HG03039 (cell line): Measurements from ENCODE around the gene ITPK1.

ENCODE experiments used
- ATAC-seq: cut with Tn5 transposase; IDR thresholded peaks from one replicate; pipeline ENCODE4 v1.9.1; 2021; ENCODE audit warnings: mild to moderate bottlenecking, moderate library complexity; ENCODE audit not compliant: unreplicated experiment

Gene ITPK1

DNA sequence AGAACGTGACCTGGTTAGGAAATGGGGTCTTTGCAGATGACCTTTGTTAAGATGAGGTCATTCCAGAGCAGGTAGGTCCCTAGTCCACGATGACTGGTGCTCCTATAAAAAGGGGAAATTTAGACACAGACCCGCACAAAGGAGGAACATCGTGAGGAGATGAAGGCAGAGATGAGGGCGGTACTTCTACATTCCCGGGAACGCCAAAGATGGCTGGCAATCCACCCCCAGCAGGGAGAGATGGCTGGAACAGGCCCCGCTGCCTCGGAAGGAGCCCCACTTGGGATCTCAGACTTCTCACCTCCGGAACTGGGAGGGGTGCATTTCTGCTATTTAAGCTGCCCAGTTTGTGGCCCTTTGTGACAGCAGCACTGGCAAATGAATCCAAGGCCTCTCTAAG, 85.0 kb downstream of the ITPK1 start:
- no peak for ATAC-seq

DNA sequence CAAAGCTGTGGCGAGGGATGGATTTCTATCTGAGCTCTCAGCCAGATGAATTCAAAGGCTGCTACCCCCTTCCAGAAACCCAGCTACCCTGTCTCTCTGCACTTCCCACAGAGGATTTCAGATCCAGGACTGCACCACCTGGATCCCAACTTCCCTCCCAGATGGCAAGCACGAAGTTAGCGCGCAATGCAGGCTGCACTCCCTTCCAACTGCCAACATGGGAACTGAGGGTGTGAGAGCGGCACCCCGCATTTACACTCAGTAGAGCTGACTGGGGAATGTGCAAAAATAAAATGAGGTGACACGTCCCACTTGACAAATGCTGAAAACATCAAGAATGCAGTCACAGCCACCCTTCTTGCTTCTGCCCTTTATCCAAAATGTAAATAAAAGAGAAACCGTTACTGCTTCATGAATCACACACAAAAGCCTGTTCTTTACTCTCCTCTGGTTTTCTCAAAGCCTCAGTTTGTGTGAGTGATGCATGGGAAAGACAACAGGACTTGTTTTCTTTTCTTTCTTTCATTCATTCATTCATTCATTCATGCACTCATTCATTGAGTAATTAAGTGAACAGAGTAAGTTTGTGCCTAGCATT, 85.7 kb downstream of the ITPK1 start:
- ATAC-seq, result no peak

DNA sequence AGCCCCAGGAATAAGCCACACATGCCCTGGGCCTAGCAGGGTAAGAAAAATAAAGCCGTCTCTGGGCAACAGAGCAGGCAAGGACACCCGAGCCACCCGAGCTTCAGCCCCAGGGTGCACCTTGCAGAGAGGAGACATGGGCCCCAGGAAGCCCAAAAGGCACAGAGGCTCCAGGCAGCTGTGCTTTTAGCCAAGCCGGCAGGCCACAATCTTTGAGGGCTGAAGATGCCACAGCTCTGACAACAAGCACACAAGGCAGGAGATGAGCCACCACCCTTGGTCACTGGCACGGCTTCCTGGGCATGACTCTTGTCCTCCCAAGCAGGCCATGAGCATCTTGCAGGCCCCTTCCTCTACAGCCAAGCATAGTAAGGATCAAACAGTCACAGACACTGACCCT, 86.3 kb downstream of the ITPK1 start:
- no peak for ATAC-seq

DNA sequence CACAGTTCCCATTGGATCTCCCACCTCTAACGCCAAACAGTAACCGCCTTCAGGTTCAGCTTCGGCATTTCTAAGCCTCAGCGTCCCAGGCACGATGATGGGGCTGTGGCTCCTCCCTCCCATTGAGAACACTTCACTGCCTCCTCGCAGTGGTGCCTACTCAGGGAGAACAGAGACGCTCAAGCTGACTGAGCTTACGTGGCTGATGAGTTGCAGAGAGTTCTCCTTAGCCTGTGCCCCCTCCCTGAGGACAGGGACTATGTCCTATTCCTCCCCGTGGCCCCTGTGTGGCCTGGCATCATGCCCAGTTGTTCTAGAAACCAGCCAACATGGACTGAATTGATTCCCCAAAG, 87.0 kb downstream of the ITPK1 start:
- ATAC-seq, result no peak

DNA sequence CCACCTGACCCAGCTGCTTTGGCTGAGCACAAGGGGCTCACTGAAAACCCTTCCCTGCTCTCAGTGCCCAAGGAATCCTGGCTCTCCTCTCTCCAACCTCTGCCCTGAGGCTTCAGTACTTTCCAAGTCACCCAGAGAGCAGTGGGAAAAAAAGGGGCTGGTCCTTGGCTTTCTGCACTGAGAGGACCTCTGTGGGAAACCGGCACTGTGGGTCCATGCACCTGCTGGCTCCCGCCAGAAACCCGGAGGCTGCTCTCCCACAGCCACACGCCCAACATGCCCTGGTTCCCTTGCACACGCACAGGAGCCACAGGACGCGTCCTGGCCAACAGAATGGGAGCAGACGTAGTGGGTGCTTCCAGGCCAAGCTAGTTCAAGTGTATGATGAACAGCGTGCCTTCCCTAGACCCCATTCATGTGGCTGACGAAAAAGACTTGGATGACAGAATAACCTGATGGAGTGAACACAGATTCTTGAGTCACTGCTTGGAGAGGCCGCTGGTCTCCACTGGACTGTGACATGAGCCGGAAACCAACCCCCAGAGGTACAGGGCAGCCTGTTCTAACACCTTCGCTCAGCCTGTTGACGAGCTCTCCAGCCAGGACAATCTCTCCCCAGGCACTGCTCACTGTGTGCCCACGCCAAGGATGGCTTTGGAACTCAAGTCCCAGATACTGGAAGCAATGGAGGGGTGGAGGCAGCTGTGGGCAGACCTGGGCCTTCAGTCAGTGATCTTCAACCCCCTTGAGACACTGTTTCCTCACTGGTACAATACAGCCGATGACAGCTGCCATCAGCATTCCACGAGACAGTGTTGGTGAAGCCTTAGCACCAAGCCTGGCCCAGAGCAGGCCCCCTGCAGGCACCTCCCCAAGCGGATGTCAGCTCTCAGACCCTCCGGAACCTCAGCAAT, 87.7 kb downstream of the ITPK1 start:
- no peak for ATAC-seq

DNA sequence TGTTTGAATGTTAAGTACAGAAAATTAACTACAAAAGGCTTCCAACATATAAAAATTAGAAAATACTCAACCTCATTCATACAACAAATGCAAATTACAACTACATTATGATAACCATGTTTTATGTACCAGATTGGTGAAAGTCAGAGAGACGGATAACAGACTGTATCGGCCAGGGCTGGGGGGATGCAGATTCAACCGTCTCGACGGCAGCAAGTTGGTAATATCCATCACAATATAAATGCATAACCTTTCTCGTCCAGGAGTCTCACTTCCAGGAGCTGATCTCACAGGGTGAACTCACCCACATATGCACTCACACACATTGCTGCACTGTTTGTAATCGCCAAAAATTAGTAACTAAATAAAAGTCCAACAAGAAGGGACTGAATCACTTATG, 89.4 kb downstream of the ITPK1 start:
- no peak for ATAC-seq

DNA sequence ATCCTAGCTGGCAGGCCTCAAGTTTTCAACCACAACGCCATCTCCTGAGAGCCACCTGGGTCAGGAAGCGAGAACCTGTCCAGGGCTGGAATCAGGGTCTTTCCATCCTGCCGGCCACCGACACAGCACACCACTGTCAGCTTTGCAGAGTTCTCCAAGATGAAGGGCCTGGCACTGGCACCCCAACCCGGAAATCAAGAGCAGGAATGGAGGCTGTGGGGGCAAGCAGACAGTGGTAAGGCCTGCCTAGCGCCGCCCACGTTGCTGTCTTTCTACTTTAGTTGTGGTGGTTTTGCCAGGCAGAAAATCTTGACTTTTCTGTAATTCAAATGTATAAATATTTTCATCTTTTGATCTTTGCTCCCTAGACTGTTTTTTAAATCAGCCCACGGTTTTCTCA, 90.7 kb downstream of the ITPK1 start:
- ATAC-seq, result no peak

DNA sequence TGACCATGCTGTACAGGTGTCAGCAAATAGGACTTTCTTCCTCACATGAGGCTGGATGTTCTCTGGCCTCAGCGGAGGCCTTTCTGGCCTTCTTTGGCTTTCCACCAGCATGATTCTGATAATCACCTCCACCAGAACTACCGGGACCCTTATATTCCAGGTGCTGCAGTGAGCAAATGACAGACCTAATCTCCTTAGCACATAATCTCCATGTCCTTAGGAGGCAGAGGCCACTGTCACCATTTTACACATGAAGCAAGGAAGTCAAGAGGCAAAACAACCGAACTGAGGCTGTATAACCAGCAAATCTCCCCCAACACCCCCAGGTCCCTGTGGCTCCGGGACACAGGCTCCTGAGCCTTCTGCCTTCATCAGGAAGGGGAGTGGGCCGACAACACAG, 91.2 kb downstream of the ITPK1 start:
- no peak for ATAC-seq

DNA sequence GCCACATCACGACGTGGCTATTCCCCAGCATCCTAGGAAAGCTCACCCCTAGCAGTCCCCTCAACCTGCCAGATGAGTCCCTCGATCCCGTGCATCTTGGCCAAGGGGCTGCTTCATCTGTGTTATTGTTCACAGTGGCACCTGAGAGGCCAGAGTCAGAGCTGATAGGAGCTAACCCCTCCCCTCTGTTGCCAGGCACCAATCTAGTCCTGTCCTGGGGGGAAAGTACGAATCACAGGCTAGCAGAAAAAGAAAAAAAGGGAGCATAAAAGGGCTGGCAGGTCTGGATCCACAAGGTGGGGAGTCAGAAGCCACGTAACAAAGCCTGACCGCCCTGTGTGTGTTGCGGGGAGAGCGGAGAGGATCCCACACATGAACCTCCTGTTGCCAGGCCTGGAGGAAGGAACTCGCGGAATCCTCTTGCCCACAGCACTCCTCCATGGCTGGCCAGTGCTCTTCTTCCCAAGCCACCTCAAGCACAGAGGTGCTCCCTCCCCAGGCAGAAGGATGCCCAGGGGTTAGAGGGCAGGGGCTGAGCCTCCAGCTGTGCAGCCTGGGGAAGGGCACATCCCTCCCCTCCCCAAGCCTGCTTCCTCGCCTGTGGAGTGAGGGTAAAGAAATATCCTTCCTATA, 91.8 kb downstream of the ITPK1 start:
- no peak for ATAC-seq

DNA sequence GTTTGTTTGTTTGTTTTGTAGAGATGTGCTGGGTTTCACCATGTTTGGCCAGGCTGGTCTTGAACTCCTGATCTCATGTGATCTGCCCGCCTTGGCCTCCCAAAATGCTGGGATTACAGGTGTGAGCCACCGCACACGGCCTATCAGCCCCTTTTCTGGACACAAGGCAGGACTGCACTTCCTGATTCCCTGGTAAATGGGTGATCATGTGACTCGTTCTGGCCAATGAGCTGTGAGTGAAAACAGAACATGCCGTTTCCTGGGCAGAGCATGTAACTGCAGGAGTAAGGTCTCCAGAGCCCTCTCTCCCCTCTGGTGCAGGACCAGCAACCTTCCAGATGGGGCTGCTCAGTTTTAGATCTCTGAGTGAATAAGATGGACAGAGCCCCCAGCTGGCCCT, 92.7 kb downstream of the ITPK1 start:
- no peak for ATAC-seq

DNA sequence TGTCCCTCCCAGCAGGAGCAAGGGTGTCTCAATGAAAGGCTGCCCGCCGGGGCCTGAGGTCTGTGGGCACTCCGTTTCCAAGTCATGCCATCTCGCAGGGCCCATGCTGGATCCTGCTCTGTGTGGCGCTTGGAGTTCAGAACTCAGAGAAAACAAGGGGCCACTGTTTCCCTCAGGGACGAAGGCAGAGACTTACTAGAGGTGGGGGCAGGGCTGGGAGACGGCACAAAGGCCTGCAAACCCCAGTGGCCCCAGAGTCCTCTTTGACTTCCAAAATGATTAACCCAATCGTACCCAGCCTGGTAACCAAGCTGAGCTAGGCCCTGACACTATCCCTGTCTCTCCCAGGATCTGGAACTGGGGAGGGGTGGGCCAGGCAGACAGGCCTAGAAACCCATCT, 95.8 kb downstream of the ITPK1 start:
- no peak for ATAC-seq

DNA sequence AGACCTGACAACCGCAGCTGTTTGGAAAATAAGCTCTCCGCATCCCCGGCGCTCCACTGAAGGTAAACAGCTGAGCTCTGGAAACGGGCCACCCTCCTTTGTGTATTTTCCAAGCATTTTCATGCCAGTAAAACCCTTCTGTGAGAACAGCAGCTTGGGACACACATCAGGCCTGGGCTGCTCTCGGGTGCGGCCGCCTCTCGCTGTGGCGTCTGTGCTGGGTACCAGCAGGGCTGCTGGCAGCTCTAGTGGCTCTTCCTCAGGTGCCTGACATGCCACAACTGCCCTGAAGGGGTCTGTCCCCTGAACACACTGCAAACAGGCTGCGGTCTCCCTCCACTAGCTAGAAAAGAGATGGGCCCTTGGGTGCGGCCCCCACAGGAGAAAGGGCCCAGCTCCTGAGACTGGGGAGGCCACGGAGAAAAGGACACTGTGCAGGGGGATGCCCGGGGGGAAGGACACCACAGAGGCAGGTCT, 96.3 kb downstream of the ITPK1 start:
- ATAC-seq, result no peak

DNA sequence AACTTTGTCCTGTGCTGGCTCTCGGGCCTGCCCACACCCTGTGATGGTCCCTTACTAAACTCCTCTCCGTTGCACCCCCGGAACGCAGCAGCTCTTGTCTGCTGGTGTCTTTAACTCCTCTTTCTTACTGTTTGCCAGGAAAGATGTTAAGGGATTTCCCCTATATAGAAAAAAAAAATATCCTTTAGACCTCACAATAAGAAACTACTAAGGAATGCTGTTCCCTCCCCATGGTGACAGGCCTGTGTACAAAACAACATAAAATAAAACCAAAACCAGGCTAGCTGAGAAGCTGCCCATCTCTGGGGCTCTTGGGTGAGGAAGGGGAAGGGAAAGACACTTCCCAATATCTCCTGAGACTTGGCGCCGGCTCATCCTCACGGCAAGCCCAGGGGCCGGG, 97.4 kb downstream of the ITPK1 start:
- ATAC-seq, result no peak

DNA sequence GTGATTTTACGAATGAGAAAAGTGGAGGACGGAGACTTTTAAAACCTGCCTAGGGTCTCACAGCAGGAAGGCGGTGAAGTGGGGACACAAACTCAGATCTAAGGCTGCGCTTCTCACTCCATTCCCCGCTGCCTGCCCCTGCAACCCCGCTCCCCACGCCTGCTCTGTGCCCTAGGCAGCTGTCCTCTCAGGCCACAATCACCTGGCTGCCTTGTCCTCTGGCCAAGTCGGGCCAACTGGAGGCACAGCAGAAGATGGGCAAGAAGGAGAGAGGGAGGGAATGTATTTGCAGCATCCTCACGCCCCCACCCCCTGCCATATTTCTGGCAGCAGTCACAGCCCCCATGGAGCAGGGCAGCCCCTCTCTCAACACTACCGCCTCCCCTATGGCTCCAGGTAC, 97.8 kb downstream of the ITPK1 start:
- no peak for ATAC-seq

DNA sequence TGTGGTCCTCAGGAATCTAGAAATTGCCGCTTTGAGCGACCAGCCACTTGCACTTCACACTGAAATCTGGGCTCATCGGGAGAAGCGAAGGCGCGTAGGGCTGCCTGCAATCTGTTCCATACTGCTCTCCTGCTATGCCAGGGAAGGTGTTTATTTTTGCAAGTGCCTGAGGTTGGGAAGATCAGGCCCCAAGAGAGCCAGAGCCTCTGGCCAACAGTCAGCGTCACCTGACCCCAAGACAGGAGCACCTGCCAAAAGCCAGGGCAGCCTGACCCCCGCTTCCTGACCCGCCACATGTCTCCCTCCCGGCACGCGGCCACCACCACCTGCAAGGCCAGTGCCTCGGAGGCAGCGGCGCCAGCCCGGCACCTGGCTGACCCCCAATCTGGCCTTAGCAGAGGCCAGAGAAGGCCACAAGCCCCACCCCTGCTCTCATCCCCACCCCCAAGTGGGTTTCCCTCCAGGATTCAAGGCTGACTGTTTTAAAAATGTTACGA, 98.4 kb downstream of the ITPK1 start:
- no peak for ATAC-seq

DNA sequence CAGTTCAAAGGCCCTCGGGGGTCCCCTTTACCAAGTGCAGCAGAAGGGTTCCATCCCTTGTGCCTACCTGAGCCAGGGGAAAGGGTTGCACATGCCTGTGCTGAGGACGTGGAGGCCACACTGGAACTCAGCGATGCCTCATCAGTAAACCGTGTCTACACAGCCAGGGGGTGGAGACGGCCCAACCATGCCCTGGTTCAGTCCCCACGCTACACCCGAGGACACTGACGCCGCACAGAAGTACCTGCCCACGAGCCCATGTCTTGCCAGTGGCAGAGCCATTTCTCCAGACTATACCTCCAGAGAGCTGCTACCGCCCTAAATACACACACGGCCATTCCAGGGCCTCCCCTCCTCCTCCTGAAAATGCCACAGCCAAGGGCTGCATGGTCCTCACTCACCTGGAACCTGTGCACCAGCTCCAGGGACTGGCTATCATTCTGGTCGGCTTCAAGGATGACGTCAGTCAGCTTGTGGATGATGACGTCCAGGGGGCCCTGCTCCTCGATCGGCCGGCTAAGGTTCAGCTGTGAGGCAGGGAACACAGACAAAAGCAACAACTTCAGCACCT, 99.4 kb downstream of the ITPK1 start:
- no peak for ATAC-seq

DNA sequence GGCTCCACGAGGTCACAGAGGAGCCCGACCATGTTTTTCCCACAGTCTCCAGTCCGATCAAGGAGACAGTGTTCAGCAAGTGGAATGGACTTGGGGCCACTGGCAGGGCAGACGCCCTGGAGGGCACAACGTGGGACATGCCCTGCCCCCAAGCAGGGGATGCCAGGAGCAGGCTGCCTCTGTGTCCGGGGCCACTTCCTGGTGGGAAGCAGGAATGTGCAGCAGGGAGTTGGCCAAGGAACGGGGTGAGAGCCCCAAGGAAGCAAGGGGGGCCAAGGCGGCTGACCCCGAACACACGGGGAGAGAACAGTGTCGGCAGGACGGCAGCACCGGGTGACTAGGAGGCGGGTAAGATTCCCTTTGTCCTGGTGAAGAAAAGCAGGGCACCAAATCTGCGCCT, 100.2 kb downstream of the ITPK1 start:
- no peak for ATAC-seq

DNA sequence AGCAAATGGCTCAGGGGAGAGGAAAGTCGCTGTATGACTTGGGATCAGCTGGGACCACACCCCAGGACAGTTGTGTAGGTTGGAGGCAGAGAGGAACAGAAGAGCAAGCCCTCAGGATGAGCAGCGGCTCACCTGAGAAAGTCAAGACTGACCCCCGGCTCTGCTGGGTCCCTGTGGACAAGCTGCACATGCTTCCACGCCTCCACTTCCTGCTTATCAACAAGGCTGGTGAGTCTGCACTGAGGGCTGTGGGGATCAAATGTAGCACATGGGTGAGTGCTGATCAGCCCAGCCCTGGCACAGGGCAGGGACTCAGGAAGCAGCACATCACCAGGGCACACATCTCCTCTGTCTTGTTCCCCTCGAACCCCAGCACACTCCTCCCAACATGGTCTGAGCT, 100.7 kb downstream of the ITPK1 start:
- ATAC-seq, result no peak

DNA sequence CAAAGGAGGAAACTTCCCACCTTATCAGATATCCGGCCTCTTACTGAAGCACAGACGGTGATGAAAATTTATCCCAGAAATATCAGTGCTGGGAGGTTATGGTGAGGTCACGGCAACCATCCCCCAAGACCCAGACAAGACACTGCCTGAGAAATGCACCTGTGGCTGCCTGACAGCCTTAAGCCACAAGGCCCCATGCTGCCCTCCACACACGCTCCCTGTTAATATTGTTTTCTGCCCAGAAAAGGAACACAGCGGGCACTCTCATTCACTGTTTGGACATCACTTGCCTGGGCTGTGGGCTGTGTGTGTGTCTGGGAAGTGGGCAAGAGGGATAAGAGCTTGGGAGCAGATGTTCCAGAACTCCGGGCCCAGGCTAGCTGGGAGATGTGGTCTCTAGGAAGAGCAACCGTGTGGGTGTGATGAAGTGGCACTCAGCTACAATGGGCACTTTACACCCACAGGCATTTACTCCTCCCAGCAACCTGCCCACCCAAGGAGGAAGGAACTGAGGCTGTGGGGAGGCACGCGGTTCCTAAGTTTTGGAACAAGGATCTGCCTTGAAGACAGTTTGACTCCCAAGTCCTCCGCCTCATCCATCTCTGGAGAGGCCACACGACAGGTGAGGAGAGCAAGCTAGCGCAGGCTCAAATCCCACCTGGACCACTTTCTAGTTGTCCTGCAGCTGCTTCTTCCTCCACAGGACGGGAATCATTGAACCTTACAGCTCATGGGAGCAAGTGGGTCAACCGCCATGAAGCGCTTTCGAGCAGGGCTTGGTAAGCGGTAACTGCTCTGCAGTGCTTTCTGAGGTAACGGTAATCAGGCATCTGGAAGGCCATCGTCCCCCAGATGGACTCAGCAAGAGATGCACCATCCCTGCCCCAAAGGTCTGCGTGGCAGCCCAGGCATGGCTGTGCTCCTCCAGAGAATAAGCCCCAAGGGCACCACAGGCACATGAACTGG, 101.4 kb downstream of the ITPK1 start:
- no peak for ATAC-seq

DNA sequence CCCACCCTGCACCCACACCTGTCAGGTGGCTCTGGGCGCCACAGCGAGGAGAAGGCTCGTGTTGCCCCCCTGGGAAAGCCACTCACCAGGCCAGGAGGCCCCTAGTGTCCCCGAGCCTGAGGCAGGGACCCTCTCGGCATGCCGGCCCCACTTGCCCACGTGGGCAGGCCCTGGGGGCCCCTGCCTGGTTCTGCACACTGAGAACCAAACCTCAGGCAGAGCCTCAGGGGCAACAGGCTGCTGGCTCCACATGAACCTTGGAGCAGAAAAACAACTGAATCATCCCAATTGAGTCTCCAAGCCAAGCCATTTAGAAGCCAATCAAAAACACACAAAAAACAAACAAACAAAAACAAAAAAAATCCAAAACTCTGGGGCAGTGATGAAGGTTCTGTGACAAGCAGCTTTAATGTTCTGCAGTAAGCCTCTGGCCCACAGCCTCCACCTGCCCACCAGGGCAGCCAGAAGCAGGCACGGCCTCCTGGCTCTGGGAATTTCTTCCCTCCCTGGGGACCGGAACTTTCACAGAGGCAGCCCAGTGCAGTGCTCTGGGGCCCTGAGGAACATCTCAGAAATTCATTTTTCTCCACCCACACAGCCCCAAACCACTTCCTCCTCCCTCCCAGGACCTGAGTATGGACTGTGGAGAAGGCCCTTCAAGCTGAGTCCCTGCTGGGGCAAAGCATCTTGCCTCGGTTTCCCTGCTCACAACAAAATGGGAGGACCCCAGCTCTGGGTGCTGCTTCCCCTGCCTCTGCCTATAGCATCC, 102.6 kb downstream of the ITPK1 start:
- ATAC-seq, result no peak
